Measurements from ENCODE around the gene TRMT2A. TPM values are rescaled to one million over a fixed set of nuclear protein-coding genes. Genes with fewer than 3 reads are reported as not detected.

TRMT2A gene
- total RNA-seq, 1 experiment from 2014 or later = 66.7 TPM

DNA sequence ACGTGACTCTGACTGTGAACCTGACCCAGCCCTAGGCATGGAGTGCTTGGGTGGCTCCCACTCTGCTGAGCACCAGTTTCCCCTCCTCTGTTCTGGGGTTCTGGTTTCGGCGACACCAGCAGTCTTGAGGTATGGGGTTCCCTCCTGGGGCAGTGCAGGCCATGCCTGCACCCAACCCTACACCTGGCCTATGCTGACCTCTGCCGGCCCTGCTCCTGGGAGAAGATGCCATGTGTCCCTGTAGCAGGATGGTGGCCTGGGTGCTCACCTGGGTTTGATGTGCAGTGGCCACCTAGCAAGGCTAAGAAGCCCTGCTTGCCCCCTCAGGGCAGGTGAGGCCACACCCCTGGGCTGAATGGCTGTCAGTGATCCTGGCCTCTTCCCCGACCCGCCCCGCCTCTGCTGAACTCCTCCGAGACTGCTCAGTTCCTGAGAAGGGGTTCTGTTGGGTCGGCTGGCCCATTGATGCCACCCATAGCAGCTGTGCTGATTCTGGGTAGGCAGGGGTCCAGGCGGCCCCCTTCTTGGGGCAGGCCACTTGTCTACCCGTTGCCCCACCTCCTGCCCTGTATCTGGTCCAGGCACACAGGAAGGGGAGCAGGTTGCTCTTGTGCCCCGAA is 17.0 kb upstream of the TRMT2A start:
- DNase-seq (ENCODE audit: low read depth, low spot score) (no peak), ATAC-seq (no peak)
- in situ Hi-C loops (cut with HindIII; ENCODE audit: low pct_unique_long_range_greater_than_20kb, low sequenced_read_pairs) (no loop called here), intact Hi-C loops (cut with micrococcal nuclease; ENCODE audit: unreplicated experiment) (no loop called here)
- Histone ChIP-seq H3K27ac (ENCODE audit: low read length) (no peak overlapping the region), H3K9me3 (ENCODE audit: control insufficient read depth, insufficient read depth, low read depth, low read length) (no peaks in the 10 kb centered on the region), H3K27me3 (ENCODE audit: control insufficient read depth, insufficient read depth, low read length) (no peaks in the 10 kb centered on the region), H3K4me1 (ENCODE audit: control insufficient read depth, insufficient read depth, low read length) (no peaks in the 10 kb centered on the region), H3K4me3 (ENCODE audit: low read depth in 2 of 2, low read length in 2 of 2) (no peak overlapping the region), H3K36me3 (ENCODE audit: control insufficient read depth, insufficient read depth, low read length) (peaks cover 2% of the 10 kb centered on the region; the same call in 1 of the 2 replicates)
- POLR2A ChIA-PET = no interaction called here
- TF ChIP-seq, protein P1, sequence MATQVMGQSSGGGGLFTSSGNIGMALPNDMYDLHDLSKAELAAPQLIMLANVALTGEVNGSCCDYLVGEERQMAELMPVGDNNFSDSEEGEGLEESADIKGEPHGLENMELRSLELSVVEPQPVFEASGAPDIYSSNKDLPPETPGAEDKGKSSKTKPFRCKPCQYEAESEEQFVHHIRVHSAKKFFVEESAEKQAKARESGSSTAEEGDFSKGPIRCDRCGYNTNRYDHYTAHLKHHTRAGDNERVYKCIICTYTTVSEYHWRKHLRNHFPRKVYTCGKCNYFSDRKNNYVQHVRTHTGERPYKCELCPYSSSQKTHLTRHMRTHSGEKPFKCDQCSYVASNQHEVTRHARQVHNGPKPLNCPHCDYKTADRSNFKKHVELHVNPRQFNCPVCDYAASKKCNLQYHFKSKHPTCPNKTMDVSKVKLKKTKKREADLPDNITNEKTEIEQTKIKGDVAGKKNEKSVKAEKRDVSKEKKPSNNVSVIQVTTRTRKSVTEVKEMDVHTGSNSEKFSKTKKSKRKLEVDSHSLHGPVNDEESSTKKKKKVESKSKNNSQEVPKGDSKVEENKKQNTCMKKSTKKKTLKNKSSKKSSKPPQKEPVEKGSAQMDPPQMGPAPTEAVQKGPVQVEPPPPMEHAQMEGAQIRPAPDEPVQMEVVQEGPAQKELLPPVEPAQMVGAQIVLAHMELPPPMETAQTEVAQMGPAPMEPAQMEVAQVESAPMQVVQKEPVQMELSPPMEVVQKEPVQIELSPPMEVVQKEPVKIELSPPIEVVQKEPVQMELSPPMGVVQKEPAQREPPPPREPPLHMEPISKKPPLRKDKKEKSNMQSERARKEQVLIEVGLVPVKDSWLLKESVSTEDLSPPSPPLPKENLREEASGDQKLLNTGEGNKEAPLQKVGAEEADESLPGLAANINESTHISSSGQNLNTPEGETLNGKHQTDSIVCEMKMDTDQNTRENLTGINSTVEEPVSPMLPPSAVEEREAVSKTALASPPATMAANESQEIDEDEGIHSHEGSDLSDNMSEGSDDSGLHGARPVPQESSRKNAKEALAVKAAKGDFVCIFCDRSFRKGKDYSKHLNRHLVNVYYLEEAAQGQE (IDR thresholded peaks at IDR 0.05; ENCODE audit: insufficient read depth in 1 of 2, low read depth in 2 of 2, low read length in 1 of 2) = no peak
- TF ChIP-seq TCF7L2 (IDR thresholded peaks at IDR 0.05; ENCODE audit: low read depth, low read length) = no peak
- no peak for TF ChIP-seq SIN3A (IDR thresholded peaks at IDR 0.05; ENCODE audit: borderline replicate concordance, insufficient read depth, low read depth, low read length)
- TF ChIP-seq, protein P2, sequence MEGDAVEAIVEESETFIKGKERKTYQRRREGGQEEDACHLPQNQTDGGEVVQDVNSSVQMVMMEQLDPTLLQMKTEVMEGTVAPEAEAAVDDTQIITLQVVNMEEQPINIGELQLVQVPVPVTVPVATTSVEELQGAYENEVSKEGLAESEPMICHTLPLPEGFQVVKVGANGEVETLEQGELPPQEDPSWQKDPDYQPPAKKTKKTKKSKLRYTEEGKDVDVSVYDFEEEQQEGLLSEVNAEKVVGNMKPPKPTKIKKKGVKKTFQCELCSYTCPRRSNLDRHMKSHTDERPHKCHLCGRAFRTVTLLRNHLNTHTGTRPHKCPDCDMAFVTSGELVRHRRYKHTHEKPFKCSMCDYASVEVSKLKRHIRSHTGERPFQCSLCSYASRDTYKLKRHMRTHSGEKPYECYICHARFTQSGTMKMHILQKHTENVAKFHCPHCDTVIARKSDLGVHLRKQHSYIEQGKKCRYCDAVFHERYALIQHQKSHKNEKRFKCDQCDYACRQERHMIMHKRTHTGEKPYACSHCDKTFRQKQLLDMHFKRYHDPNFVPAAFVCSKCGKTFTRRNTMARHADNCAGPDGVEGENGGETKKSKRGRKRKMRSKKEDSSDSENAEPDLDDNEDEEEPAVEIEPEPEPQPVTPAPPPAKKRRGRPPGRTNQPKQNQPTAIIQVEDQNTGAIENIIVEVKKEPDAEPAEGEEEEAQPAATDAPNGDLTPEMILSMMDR (IDR thresholded peaks at IDR 0.05) = no peak
- no peak for TF ChIP-seq POLR2AphosphoS5 (IDR thresholded peaks at IDR 0.05; ENCODE audit: low read depth, low read length)
- no TSS peak for BruUV-seq (replicated peaks)
- CTCF ChIA-PET = no interaction called here

DNA sequence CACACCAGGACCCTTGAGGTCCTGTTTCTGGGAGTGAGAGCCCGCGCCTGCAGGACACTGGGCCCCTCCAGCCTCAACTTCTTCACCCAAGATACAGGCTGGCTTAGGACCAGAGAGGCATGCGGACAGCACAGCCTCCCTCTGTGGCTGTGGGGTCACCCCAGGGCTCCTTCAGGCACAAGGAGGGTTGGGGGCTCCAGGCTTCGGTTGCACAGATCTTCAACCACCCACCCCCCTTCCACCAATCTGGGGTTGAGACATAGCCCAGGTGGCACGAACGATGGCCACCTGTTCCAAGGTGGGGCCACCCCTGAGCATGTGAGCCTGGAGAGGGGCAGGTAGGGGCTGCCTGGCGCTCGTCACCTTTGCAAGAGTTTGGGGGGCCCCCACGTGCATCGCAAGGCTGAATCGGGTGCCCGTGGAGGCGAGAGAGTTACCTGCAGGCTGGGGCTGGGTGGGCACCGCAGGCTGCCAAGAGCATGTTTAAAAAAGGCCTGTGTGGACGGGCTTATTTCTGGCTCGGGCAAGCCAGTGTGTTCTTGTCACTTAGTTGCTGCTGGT is 15.7 kb upstream of the TRMT2A start:
- ATAC-seq (no peak), DNase-seq (ENCODE audit: low read depth, low spot score) (no peak)
- BruUV-seq (replicated peaks) = no TSS peak
- TF ChIP-seq TCF7L2 (IDR thresholded peaks at IDR 0.05; ENCODE audit: low read depth, low read length) = no peak
- TF ChIP-seq, protein P1 (IDR thresholded peaks at IDR 0.05; ENCODE audit: insufficient read depth in 1 of 2, low read depth in 2 of 2, low read length in 1 of 2) = no peak
- no peak for TF ChIP-seq POLR2AphosphoS5 (IDR thresholded peaks at IDR 0.05; ENCODE audit: low read depth, low read length)
- no peak for TF ChIP-seq SIN3A (IDR thresholded peaks at IDR 0.05; ENCODE audit: borderline replicate concordance, insufficient read depth, low read depth, low read length)
- TF ChIP-seq, protein P2 (IDR thresholded peaks at IDR 0.05) = no peak
- no peak overlapping the region; the same call in 1 of the 2 replicates for H3K27ac ChIP-seq (ENCODE audit: low read length)
- no peaks in the 10 kb centered on the region for H3K9me3 ChIP-seq (ENCODE audit: control insufficient read depth, insufficient read depth, low read depth, low read length)
- H3K4me1 ChIP-seq (ENCODE audit: control insufficient read depth, insufficient read depth, low read length) = no peaks in the 10 kb centered on the region; the same call in 1 of the 2 replicates
- ChIA-PET CTCF (no interaction called here), POLR2A (no interaction called here)
- peak overlapping the region; percentile 57 to 58 for H3K4me3 ChIP-seq (ENCODE audit: low read depth in 2 of 2, low read length in 2 of 2)
- H3K36me3 ChIP-seq (ENCODE audit: control insufficient read depth, insufficient read depth, low read length) = peaks cover 2% of the 10 kb centered on the region; the same call in 1 of the 2 replicates
- intact Hi-C loops (cut with micrococcal nuclease; ENCODE audit: unreplicated experiment) (no loop called here), in situ Hi-C loops (cut with HindIII; ENCODE audit: low pct_unique_long_range_greater_than_20kb, low sequenced_read_pairs) (no loop called here)
- no peaks in the 10 kb centered on the region for H3K27me3 ChIP-seq (ENCODE audit: control insufficient read depth, insufficient read depth, low read length)

Data from Panc1 (cell line).